HCT116 (cell line): ENCODE measurements around the gene RAB31.

Experiments used
- CEBPB ChIP-seq: IDR thresholded peaks from 2 replicates; pipeline ENCODE4 v1.6.1; 2012; ENCODE audit warnings: low read depth
- CTCF ChIP-seq, 3 experiments: fragments of 200-600 bp in 1 of 3; sonication (generic) in 1 of 3; IDR thresholded peaks in 2 of 3; conservative IDR thresholded peaks in 1 of 3; 2 replicates each; pipeline ENCODE4 v1.5.1; 2012 to 2017; ENCODE audit warnings: low read depth in 2 of 3, low read length in 2 of 3, antibody characterized with exemption in 1 of 3, borderline replicate concordance in 1 of 3, control low read depth in 1 of 3, mild to moderate bottlenecking in 1 of 3, mixed read lengths in 1 of 3, mixed run types in 1 of 3, moderate library complexity in 1 of 3; ENCODE audit not compliant: insufficient read depth in 1 of 3
- EZH2 ChIP-seq: fragments of 200-600 bp; sonication (generic); IDR thresholded peaks from 2 replicates; pipeline ENCODE4 v1.6.1; 2017; ENCODE audit warnings: antibody characterized with exemption, mixed run types
- JUND ChIP-seq: IDR thresholded peaks from 2 replicates; pipeline ENCODE4 v1.6.1; 2012
- POLR2A ChIP-seq: IDR thresholded peaks from 2 replicates; pipeline ENCODE4 v1.7.0; 2011; ENCODE audit warnings: borderline replicate concordance; ENCODE audit not compliant: insufficient read depth, insufficient read length; ENCODE audit errors: extremely low read depth
- POLR2AphosphoS5 ChIP-seq: IDR thresholded peaks from 2 replicates; pipeline ENCODE4 v1.6.1; 2011; ENCODE audit warnings: mild to moderate bottlenecking, low read depth, low read length, moderate library complexity
- RAD21 ChIP-seq: IDR thresholded peaks from 2 replicates; pipeline ENCODE4 v1.6.1; 2012; ENCODE audit warnings: low read depth, mild to moderate bottlenecking
- REST ChIP-seq: IDR thresholded peaks from 2 replicates; pipeline ENCODE4 v1.6.1; 2012; ENCODE audit warnings: low read depth
- SP1 ChIP-seq: IDR thresholded peaks from 2 replicates; pipeline ENCODE4 v1.6.1; 2012; ENCODE audit warnings: low read depth
- TCF7L2 ChIP-seq: IDR thresholded peaks from 2 replicates; pipeline ENCODE4 v1.7.0; 2011; ENCODE audit warnings: borderline replicate concordance, inconsistent platforms; ENCODE audit not compliant: insufficient read depth, insufficient read length; ENCODE audit errors: extremely low read depth
- ZBTB33 ChIP-seq: IDR thresholded peaks from 2 replicates; pipeline ENCODE4 v1.6.1; 2011; ENCODE audit warnings: mild to moderate bottlenecking, low read length, moderate library complexity; ENCODE audit not compliant: insufficient replicate concordance; ENCODE audit errors: extremely low read depth
- ZNF274 ChIP-seq: fragments of 200-500 bp; sonication (Bioruptor generic); IDR thresholded peaks from 2 replicates; pipeline ENCODE4 v1.6.1; 2014; ENCODE audit warnings: mild to moderate bottlenecking, low read depth, low read length, inconsistent platforms

- TF ChIP-seq TCF7L2 (no peak), CTCF (IDR thresholded peaks at IDR 0.05 in 2 of 3, conservative IDR thresholded peaks at IDR 0.05 in 1 of 3; ENCODE audit: borderline replicate concordance in 1 of 3, insufficient read depth in 1 of 3, low read depth in 2 of 3, low read length in 2 of 3) (no peak), REST (no peak), EZH2 (no peak), POLR2A (no peak), RAD21 (no peak), SP1 (no peak), CEBPB (no peak), ZBTB33 (no peak), JUND (no peak), ZNF274 (no peak), POLR2AphosphoS5 (no peak)
These were observed 88.9 kb downstream of the RAB31 start for GRCh38 chr18:9796935-9797549.
